GM23338 (cell line): ENCODE measurements around the gene BACH1. TPM values are rescaled to one million over a fixed set of nuclear protein-coding genes. Genes with fewer than 3 reads are reported as not detected.

ENCODE experiments used
- ATAC-seq: fragments of 200-7000 bp; cut with Tn5 transposase; 3 replicates; pipeline ENCODE4 v1.9.1; 2020
- DNase-seq: peaks from one replicate; pipeline ENCODE4 v3.0.0-alpha.2; 2015; ENCODE audit warnings: low spot score
- H2AFZ ChIP-seq: fragments of 200-600 bp; sonication (generic); 2 replicates; pipeline ENCODE4 v1.8.0; 2016; ENCODE audit warnings: antibody characterized with exemption, mild to moderate bottlenecking, moderate library complexity
- H3F3A ChIP-seq: fragments of 200-600 bp; sonication (generic); replicated peaks from 2 replicates; pipeline ENCODE4 v1.8.0; 2017; ENCODE audit warnings: antibody characterized with exemption, mixed run types, low read depth
- H3K27ac ChIP-seq: fragments of 200-600 bp; sonication (generic); 2 replicates; pipeline ENCODE4 v1.6.1; 2016; ENCODE audit warnings: low read depth
- H3K27me3 ChIP-seq: fragments of 200-600 bp; sonication (generic); 2 replicates; pipeline ENCODE4 v1.8.0; 2016; ENCODE audit warnings: mild to moderate bottlenecking, mixed run types, moderate library complexity; ENCODE audit not compliant: insufficient read depth
- H3K36me3 ChIP-seq: fragments of 200-600 bp; sonication (generic); 2 replicates; pipeline ENCODE4 v1.8.0; 2016; ENCODE audit warnings: mild to moderate bottlenecking; ENCODE audit not compliant: insufficient read depth
- H3K4me1 ChIP-seq: fragments of 200-600 bp; sonication (generic); 2 replicates; pipeline ENCODE4 v1.8.0; 2016; ENCODE audit warnings: mild to moderate bottlenecking, moderate library complexity; ENCODE audit not compliant: insufficient read depth
- H3K4me2 ChIP-seq: fragments of 200-600 bp; sonication (generic); 2 replicates; pipeline ENCODE4 v1.7.1; 2017; ENCODE audit warnings: mixed run types
- H3K4me3 ChIP-seq: fragments of 200-600 bp; sonication (generic); 2 replicates; pipeline ENCODE4 v1.6.1; 2016; ENCODE audit warnings: mixed run types
- H3K79me2 ChIP-seq: fragments of 200-600 bp; sonication (generic); replicated peaks from 2 replicates; pipeline ENCODE4 v1.8.0; 2017; ENCODE audit warnings: mild to moderate bottlenecking; ENCODE audit not compliant: insufficient read depth
- H3K9me2 ChIP-seq: fragments of 200-600 bp; sonication (generic); 2 replicates; pipeline ENCODE4 v1.8.0; 2017; ENCODE audit not compliant: insufficient read depth
- H4K20me1 ChIP-seq: fragments of 200-600 bp; sonication (generic); replicated peaks from 2 replicates; pipeline ENCODE4 v1.8.0; 2017; ENCODE audit warnings: mild to moderate bottlenecking; ENCODE audit not compliant: insufficient read depth
- H3K27ac Mint-ChIP-seq: 2 replicates; pipeline ENCODE4 v1.8.0; 2020; ENCODE audit warnings: inconsistent platforms, mild to moderate bottlenecking, moderate library complexity, mixed read lengths
- H3K27me3 Mint-ChIP-seq: 3 replicates; pipeline ENCODE4 v1.8.0; 2022; ENCODE audit warnings: low read depth, mild to moderate bottlenecking, moderate library complexity, mixed read lengths, inconsistent platforms; ENCODE audit not compliant: insufficient read depth, poor library complexity
- H3K36me3 Mint-ChIP-seq: 3 replicates; pipeline ENCODE4 v1.8.0; 2021; ENCODE audit warnings: low read depth, mild to moderate bottlenecking, inconsistent platforms, moderate library complexity, mixed read lengths
- H3K4me1 Mint-ChIP-seq: 3 replicates; pipeline ENCODE4 v1.8.0; 2020; ENCODE audit warnings: mild to moderate bottlenecking, inconsistent platforms, mixed read lengths
- H3K4me3 Mint-ChIP-seq: 3 replicates; pipeline ENCODE4 v1.8.0; 2021; ENCODE audit warnings: moderate library complexity, mild to moderate bottlenecking, inconsistent platforms, mixed read lengths
- H3K9me3 Mint-ChIP-seq: 3 replicates; pipeline ENCODE4 v1.8.0; 2020; ENCODE audit warnings: moderate library complexity, mild to moderate bottlenecking, inconsistent platforms, mixed read lengths
- CREB1 ChIP-seq: fragments of 250-450 bp; sonication (Bioruptor Pico); IDR thresholded peaks from 2 replicates; pipeline ENCODE4 v1.5.0; 2020; ENCODE audit warnings: low read depth, mild to moderate bottlenecking, moderate library complexity
- ETS1 ChIP-seq: IDR thresholded peaks from 2 replicates; pipeline ENCODE4 v1.6.1; 2016; ENCODE audit warnings: antibody characterized with exemption
- EZH2 ChIP-seq: fragments of 200-600 bp; sonication (generic); IDR thresholded peaks from one replicate; pipeline ENCODE4 v1.8.0; 2017; ENCODE audit warnings: antibody characterized with exemption, mild to moderate bottlenecking, low read depth; ENCODE audit not compliant: unreplicated experiment
- EZH2phosphoT487 ChIP-seq: fragments of 200-600 bp; sonication (generic); IDR thresholded peaks from one replicate; pipeline ENCODE4 v1.8.1; 2018; ENCODE audit warnings: antibody characterized with exemption; ENCODE audit not compliant: unreplicated experiment
- NANOG ChIP-seq: IDR thresholded peaks from 2 replicates; pipeline ENCODE4 v1.6.1; 2016; ENCODE audit warnings: antibody characterized with exemption, borderline replicate concordance
- ZNF114 ChIP-seq: fragments of 250-450 bp; sonication (Bioruptor Pico); IDR thresholded peaks from 2 replicates; pipeline ENCODE4 v1.5.0; 2020; ENCODE audit warnings: mild to moderate bottlenecking, moderate library complexity
- ZNF331 ChIP-seq: fragments of 250-450 bp; sonication (Bioruptor Pico); IDR thresholded peaks from 2 replicates; pipeline ENCODE4 v1.5.0; 2020; ENCODE audit warnings: low read depth, mild to moderate bottlenecking, moderate library complexity
- ZNF462 ChIP-seq: fragments of 250-450 bp; sonication (Bioruptor Pico); IDR thresholded peaks from 2 replicates; pipeline ENCODE4 v1.5.0; 2020; ENCODE audit warnings: mild to moderate bottlenecking, moderate library complexity
- polyA plus RNA-seq: library from polyadenylated mRNA; unstranded; fragments of >200 nt; fragmentation: Nextera tagmentation; extraction: Ambion mirVana; gene quantifications from 2 replicates; pipeline ENCODE4 v1.2.1, GENCODE V29; 2016
- total RNA-seq: library from RNA; depleted of rRNA; stranded (reverse); fragments of >200 nt; shearing (Covaris generic); gene quantifications from 2 replicates; pipeline ENCODE4 v1.2.3, GENCODE V29; 2014
- TF ChIP-seq, protein P1 (sequence below), 2 experiments: fragments of 200-600 bp in 1 of 2; sonication (generic) in 1 of 2; conservative IDR thresholded peaks; 2 replicates each; pipeline versions ENCODE4 v1.5.1 to v1.6.1; 2016 to 2017; ENCODE audit warnings: antibody characterized with exemption in 2 of 2, low read depth in 2 of 2, mild to moderate bottlenecking in 2 of 2, moderate library complexity in 1 of 2

Gene BACH1
- total and polyA plus RNA-seq, 2 experiments from 2014 or later = 18.9 to 41.2 TPM

- TF ChIP-seq ZNF462 (no peak), NANOG (no peak), ETS1 (no peak), CREB1 (CRISPR knock-in tag) (no peak), EZH2phosphoT487 (no peak)
- TF ChIP-seq, protein P1, sequence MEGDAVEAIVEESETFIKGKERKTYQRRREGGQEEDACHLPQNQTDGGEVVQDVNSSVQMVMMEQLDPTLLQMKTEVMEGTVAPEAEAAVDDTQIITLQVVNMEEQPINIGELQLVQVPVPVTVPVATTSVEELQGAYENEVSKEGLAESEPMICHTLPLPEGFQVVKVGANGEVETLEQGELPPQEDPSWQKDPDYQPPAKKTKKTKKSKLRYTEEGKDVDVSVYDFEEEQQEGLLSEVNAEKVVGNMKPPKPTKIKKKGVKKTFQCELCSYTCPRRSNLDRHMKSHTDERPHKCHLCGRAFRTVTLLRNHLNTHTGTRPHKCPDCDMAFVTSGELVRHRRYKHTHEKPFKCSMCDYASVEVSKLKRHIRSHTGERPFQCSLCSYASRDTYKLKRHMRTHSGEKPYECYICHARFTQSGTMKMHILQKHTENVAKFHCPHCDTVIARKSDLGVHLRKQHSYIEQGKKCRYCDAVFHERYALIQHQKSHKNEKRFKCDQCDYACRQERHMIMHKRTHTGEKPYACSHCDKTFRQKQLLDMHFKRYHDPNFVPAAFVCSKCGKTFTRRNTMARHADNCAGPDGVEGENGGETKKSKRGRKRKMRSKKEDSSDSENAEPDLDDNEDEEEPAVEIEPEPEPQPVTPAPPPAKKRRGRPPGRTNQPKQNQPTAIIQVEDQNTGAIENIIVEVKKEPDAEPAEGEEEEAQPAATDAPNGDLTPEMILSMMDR (conservative IDR thresholded peaks at IDR 0.05; ENCODE audit: low read depth in 2 of 2) = no peak
Measured at GRCh38 chr21:29340228-29340627, 41.5 kb downstream of the BACH1 start (continued).

DNA sequence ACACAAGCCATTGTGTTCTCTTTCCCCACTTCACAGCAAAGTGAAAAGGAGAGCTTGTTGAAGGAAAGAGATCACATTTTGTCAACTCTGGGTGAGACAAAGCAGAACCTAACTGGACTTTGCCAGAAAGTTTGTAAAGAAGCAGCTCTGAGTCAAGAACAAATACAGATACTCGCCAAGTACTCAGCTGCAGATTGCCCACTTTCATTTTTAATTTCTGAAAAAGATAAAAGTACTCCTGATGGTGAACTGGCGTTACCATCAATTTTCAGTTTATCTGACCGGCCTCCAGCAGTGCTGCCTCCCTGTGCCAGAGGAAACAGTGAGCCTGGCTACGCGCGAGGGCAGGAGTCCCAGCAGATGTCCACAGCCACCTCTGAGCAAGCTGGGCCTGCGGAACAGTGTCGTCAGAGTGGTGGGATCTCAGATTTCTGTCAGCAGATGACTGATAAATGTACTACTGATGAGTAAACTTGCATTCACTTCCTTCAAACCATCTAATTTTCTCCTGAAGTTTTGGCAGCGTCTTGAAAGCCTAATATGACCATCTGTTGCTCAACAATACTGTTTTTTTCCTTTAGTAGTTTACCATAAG, 43.7 kb downstream of the BACH1 start:
- H3K4me3 ChIP-seq = no peak overlapping the region
- no peak for ATAC-seq
- H3K9me2 ChIP-seq = no peaks in the 10 kb centered on the region
- H3K36me3 ChIP-seq = no peaks in the 10 kb centered on the region
- H3K4me2 ChIP-seq = no peak overlapping the region
- H4K20me1 ChIP-seq = peaks cover 7% of the 10 kb centered on the region
- no peaks in the 10 kb centered on the region for H3K4me1 ChIP-seq
- no peak overlapping the region for H3K27ac ChIP-seq
- no peaks in the 10 kb centered on the region for H3K4me1 Mint-ChIP-seq
- no peaks in the 10 kb centered on the region for H3K27me3 Mint-ChIP-seq
- no peak overlapping the region for H3K4me3 Mint-ChIP-seq
- no peaks in the 10 kb centered on the region for H3K27me3 ChIP-seq
- H2AFZ ChIP-seq = no peak overlapping the region
- H3F3A ChIP-seq = no peaks in the 10 kb centered on the region
- H3K36me3 Mint-ChIP-seq = no peaks in the 10 kb centered on the region
- H3K79me2 ChIP-seq = peaks cover 21% of the 10 kb centered on the region
- no peak overlapping the region for H3K27ac Mint-ChIP-seq
- no peaks in the 10 kb centered on the region for H3K9me3 Mint-ChIP-seq
- no peak for DNase-seq
- TF ChIP-seq ETS1 (no peak), EZH2 (no peak), ZNF331 (CRISPR knock-in tag) (no peak), ZNF114 (CRISPR knock-in tag) (no peak)
